GM12892 (cell line): ENCODE measurements around the gene PPP1R17.

Experiments used
- POLR2A ChIP-seq: IDR thresholded peaks from 2 replicates; pipeline ENCODE4 v1.6.1; 2011; ENCODE audit warnings: low read depth, low read length, control low read depth
- POLR2AphosphoS5 ChIP-seq: IDR thresholded peaks from 2 replicates; pipeline ENCODE4 v1.6.1; 2011; ENCODE audit warnings: low read depth, low read length, control low read depth
- TAF1 ChIP-seq: IDR thresholded peaks from 2 replicates; pipeline ENCODE4 v1.6.1; 2011; ENCODE audit warnings: low read depth, mild to moderate bottlenecking, control low read depth, low read length, borderline replicate concordance

DNA sequence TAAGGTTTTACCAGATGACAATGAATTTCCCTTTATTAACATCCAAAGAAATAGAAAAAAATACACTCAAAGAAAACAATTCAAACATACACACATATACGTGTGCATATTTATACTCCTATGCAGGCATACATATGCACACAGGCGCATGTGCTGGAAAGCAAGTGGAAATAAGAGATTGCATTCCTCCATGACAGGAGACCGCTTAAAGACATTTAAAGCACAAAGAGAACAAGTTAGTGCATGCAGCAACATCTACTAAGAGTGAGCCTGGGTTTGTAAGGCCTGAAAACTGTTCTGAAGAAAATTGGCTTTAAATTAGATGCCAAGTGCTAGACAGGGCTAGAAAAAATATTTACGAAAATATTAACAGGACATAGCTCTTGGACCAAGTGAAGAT, 40.1 kb upstream of the PPP1R17 start:
- TF ChIP-seq POLR2A (no peak), TAF1 (no peak), POLR2AphosphoS5 (no peak)
